ENCODE results near the gene SH3D21.

SH3D21 gene

DNA sequence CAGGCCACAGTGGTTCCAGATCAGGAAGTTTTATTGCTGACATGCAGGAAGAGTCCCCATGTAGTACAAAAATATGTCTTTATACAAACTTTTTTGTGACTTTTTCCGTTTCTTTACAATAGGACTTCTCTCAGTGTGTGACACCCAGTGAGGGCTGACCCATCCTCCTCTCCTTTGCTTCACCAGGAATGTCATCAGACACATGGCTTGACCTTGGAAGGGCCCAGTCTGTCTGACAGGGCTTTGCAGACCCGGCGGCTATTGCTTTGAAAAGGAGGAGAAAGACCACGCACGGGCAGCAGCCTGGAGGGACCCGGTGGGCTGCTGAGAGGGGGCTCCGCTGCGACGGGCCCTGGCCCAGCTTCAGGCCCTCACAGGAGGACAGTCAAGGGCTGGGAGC lies 33.4 kb downstream of the SH3D21 start:
- peaks cover 7% of the 10 kb centered on the region for H3K4me1 Mint-ChIP-seq
- no peak overlapping the region for H3K27ac Mint-ChIP-seq
- no peak overlapping the region for H3K4me3 Mint-ChIP-seq
- peaks cover 36% of the 10 kb centered on the region for H3K36me3 Mint-ChIP-seq
- H3K27me3 Mint-ChIP-seq: no peaks in the 10 kb centered on the region
- no peak for ATAC-seq
- no peaks in the 10 kb centered on the region for H3K9me3 Mint-ChIP-seq

DNA sequence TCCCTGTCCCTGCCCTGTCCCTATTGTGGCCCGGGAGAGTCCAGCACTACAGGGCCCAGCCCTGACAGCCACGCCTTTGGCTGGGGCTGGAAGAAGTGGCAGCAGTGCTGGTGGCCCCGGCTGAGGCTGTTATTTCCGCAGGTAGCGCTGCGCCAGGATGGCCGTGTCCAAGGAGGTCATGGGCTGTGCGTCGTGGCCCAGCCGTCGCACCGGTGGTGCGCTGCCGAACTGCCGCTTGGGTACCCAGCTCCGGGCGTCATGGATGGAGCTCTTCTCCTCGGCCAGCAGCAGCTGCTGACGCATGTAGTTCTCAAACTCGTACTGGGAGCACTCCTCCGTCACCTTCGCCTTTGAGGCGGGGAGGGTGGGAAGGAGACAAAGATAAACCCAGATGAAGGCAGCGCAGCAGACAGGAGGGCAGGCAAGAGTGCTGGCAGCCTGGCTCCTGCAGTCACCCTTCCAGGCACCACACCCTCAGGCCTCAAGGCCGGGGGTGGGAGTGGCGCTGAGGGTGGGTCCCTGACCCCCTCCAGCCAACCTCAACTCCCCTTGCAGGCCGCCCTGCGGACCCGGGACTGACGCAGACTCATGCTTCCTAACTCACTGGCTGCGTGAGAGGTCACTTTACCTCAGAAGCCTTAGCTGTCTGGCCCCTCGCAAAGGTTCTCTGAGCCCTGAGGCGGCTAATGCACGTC lies 35.6 kb downstream of the SH3D21 start:
- ATAC-seq: no peak
- Mint-ChIP-seq H3K4me3 (no peak overlapping the region), H3K27me3 (no peaks in the 10 kb centered on the region), H3K9me3 (no peaks in the 10 kb centered on the region), H3K36me3 (peaks cover 49% of the 10 kb centered on the region), H3K27ac (no peak overlapping the region), H3K4me1 (peaks cover 7% of the 10 kb centered on the region)

DNA sequence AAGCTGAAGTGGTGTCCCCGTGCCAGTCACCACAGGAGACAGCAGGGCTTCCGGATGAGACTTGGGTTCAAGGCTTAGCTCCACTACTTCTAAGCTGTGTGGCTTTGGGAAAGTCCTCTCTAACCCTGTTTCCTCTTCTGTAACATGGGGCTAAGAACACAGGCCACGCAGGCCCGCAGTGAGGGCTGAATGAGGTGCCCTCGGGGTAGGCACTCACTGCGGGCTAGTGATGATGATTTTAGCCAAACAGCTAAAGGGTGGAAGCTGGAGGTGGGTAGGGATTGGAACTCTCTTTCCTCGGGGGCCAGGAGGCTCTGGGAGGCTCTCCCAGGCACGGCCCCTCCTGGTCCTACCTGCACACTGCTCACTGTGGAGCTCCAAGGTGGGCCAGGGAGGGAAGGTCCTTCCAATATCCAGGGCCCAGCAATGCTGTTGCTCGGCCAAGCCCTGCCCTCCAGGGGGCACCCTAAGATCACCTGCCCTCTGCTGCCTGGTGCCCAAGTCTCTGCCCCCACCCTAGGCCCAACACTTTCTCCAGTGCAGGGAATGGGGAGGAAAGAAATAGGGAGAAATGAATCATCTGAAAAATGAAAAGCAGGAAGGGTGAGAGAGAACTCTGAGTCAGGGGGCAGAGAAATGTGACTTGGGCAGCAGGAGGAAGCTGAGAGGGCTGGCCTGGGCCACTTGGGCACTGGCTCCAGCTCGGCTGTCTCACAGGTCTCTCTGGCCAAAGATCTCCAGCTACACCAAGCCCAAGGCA lies 36.4 kb downstream of the SH3D21 start:
- H3K4me3 Mint-ChIP-seq: no peak overlapping the region

DNA sequence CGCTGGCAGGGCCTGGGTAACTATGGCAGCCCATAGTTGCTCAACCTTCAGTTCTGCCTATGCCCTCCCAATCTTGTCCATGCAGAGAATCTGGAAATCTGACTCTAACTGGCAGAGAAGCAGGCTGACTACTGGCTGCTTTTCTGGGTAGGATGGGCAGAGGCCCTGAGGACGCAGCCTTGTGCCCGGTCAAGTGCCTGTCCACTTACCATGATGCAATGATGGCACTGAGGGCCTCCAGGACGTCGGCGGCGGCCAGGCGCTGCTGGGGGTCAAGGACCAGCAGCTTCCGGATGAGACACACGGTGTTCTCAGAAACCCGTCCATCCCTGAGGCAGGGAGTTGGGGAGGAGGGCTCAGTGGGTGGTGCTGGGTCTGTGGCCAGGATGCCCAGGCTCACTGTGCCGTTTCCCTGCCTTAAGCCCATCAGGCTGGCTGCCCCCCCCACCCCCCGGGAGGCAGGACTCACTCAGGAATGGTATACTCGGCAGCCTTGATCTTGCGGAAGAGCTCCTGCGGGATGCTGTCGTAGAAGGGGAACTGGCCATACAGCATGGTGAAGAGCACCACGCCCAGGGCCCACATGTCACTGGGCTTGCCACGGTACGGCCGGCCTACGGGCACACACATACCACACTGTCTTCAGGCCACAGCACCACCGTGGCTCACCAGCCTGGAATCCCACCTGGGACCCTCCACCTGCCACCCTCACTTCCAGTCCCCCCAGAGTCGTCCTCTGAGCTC lies 37.7 kb downstream of the SH3D21 start:
- H3K27ac Mint-ChIP-seq: no peak overlapping the region
- H3K4me1 Mint-ChIP-seq: peaks cover 13% of the 10 kb centered on the region
- no peak overlapping the region for H3K4me3 Mint-ChIP-seq
- no peaks in the 10 kb centered on the region for H3K27me3 Mint-ChIP-seq
- ATAC-seq: no peak
- peaks cover 68% of the 10 kb centered on the region for H3K36me3 Mint-ChIP-seq
- H3K9me3 Mint-ChIP-seq: no peaks in the 10 kb centered on the region

More for the DNA sequence above, 36.4 kb downstream of the SH3D21 start:
- Mint-ChIP-seq H3K9me3 (no peaks in the 10 kb centered on the region), H3K27me3 (no peaks in the 10 kb centered on the region), H3K27ac (no peak overlapping the region), H3K36me3 (peaks cover 56% of the 10 kb centered on the region), H3K4me1 (peaks cover 7% of the 10 kb centered on the region)
- ATAC-seq: peak; percentile 71

DNA sequence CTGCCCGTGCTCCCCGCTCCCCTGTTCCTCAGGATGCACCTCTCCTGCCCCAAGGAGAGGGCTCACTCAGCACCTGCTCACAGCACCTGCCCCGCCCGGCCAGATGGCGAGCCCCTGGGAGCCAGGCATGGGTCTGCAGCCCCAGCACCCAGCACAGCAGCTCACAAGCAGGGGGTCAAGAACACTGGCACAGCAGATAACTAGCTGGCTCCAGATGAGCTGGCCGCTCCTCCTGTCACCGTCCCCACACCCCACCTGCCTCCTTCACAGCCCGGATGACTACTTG lies 38.2 kb downstream of the SH3D21 start:
- no peaks in the 10 kb centered on the region for H3K27me3 Mint-ChIP-seq
- no peaks in the 10 kb centered on the region for H3K9me3 Mint-ChIP-seq
- H3K27ac Mint-ChIP-seq: no peak overlapping the region
- no peak overlapping the region for H3K4me3 Mint-ChIP-seq
- H3K36me3 Mint-ChIP-seq: peaks cover 63% of the 10 kb centered on the region
- peaks cover 13% of the 10 kb centered on the region for H3K4me1 Mint-ChIP-seq
- ATAC-seq: no peak

DNA sequence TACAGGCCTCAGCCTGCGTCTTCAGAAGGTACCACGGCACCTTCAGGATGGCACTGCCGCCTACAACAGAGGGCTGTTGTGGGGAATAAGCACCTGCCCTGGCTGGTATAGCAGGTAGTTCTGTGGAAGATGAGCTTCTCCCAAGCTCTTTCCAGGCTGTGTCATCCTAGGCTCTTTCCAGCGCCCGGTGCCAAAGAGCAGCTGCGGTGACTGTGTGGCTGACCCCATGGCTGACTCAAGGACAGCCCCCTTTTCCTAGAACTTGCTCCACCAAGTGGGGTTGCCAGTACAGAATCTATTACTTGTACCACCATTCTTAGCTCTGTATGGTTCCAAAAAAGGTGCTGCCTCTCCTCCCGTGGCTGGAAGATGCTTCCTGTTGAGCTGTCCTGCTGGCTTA lies 39.2 kb downstream of the SH3D21 start:
- Mint-ChIP-seq H3K27me3 (no peaks in the 10 kb centered on the region), H3K4me3 (no peak overlapping the region), H3K36me3 (peaks cover 60% of the 10 kb centered on the region), H3K9me3 (no peaks in the 10 kb centered on the region), H3K27ac (no peak overlapping the region), H3K4me1 (peaks cover 16% of the 10 kb centered on the region)
- no peak for ATAC-seq

DNA sequence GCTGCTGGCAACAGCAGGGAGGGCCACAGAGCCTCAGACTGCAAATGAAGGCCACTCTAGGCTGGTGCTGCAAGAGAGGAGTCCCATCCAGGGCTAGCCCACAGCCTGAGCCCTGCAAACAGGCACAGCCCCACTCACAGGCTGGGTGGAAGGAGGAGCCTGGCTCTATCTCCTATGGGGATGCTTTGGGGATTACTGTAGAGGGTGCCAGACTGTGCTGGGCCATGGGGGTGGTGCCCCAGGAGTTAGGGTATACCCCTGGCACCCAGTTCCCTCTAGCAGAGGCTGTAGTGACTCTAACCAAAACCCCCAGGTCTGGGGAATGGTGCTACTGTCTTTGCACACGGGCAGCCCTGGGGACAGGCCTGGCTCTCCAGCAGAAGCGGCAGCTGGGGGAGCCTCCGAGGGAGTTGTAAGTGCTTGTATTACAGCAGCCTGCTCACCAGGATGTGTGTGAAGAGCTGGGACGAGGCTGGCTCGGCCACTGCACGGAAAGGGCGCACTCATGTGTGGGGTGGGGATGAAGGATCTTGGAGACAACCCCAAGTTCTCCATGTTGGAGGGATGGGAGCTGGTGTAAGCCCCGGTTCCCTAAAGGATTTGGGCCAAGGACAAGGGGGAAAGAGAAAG lies 40.7 kb downstream of the SH3D21 start:
- Mint-ChIP-seq H3K27ac (no peak overlapping the region), H3K36me3 (peaks cover 60% of the 10 kb centered on the region), H3K4me1 (peaks cover 20% of the 10 kb centered on the region), H3K9me3 (no peaks in the 10 kb centered on the region), H3K27me3 (no peaks in the 10 kb centered on the region), H3K4me3 (no peak overlapping the region)
- no peak for ATAC-seq

DNA sequence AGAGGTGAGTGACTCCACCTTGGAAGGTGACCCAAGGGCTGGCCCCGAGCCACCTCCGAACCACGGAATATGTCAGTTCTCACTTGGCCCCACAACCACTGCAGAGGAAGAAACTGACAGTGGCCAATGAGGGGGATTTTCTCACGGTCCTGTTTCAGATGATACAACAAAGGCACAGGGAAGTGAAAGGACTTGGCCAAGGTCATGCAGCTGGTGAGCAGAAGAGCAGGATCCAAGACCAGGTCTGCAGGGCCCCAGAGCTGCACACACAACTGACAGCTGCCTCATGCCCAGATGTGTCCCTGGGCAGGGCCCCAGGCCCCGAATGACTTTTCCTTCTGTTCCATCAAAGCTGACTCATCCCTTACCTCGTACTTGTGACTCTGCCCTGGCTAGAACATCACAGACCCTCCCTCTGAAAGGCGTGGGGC lies 43.1 kb downstream of the SH3D21 start:
- Mint-ChIP-seq H3K27me3 (no peaks in the 10 kb centered on the region), H3K4me1 (peaks cover 20% of the 10 kb centered on the region), H3K9me3 (no peaks in the 10 kb centered on the region), H3K27ac (no peak overlapping the region), H3K36me3 (peaks cover 68% of the 10 kb centered on the region), H3K4me3 (no peak overlapping the region)
- ATAC-seq: peak; percentile 92

DNA sequence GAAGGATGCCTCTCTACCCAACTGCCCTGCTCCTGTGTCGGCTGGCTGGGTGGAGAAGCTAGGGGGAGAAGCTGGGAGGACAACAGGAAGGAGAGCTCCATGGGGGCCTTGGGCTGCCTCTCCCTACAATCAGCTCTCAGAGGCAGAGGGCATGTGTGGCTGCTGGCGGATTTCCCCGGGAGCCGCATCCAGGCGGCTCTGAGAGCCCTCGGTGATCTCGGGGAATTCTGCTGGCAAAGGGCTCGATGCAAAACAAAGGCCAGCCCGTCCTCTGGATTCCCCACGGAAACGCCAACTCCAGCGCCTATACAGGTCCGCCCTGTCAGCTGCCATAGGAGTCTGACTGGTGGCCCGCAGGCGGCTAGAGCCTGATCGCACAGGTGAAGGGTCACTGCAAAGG lies 43.7 kb downstream of the SH3D21 start:
- Mint-ChIP-seq H3K27me3 (no peaks in the 10 kb centered on the region), H3K36me3 (peaks cover 68% of the 10 kb centered on the region), H3K4me1 (peaks cover 20% of the 10 kb centered on the region), H3K27ac (no peak overlapping the region), H3K4me3 (no peak overlapping the region), H3K9me3 (no peaks in the 10 kb centered on the region)
- ATAC-seq: no peak

DNA sequence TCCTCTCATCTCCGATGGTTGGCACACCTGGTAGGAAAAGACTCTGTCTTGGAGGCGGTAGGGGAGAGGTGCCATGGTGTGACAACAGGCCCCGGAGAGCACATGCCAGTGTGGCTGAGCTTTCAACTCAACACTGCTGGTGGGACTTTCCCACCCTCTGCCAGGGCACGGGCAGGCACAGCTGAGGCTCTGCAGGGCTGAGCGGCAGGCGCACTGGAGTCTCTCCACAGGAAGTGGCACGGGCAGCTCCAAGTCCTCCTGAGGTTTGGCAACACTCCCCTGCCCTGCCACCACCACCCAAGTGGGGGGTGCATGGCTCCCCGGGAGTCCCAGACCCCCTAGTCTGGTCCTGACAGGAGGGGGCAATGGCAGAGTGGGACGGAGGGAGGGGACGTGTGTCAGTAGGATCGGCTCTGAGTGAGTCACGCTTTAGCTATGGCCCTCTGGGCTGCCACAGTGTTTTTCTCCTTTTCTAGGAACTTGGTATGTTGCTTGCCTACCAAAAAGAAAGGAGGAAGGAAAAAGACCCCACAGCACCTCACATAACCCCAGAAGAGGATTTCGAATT lies 44.6 kb downstream of the SH3D21 start:
- ATAC-seq: peak; percentile 54
- Mint-ChIP-seq H3K27me3 (no peaks in the 10 kb centered on the region), H3K4me3 (no peak overlapping the region), H3K9me3 (no peaks in the 10 kb centered on the region), H3K4me1 (peaks cover 20% of the 10 kb centered on the region), H3K27ac (peak overlapping the region; percentile 27), H3K36me3 (peaks cover 68% of the 10 kb centered on the region)

DNA sequence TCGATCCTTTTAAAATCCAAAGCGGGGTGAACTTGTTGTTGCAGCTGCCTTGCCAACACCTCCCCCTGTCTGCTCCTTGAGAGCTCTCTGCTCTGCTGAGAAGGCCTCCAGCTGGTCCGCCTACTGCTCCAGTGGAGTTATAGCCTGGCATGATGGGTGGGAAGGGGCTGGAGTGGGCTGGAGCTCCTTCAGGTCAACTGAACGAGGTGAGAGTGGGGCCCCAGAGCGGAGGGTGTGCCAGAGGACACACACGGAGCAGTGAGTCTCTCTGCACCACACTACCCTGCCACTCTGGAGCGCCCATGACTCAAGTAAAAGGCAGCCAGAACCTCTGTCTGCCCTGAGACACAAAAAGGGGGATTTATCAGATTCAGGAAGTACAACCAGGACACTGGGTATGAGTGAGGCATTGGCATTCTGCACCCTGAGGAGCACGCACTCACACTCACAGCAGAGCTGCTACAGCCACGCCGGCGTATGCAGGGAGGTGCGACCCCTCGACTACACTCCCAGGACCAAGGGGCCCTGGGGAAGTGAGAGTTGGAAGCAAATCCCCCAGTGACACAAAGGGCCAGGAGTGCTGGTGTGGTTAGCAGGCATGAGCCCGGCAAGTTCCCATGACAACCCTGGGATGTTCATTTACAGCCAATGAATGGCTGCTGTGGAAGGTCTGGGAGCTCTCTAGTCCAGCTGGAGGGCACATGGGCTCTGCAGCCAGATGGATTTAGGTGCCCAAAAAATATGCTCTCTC lies 45.2 kb downstream of the SH3D21 start:
- Mint-ChIP-seq H3K4me3 (no peak overlapping the region), H3K9me3 (no peaks in the 10 kb centered on the region), H3K4me1 (peaks cover 20% of the 10 kb centered on the region), H3K27ac (peak overlapping the region; percentile 27), H3K27me3 (no peaks in the 10 kb centered on the region), H3K36me3 (peaks cover 71% of the 10 kb centered on the region)
- ATAC-seq: no peak

DNA sequence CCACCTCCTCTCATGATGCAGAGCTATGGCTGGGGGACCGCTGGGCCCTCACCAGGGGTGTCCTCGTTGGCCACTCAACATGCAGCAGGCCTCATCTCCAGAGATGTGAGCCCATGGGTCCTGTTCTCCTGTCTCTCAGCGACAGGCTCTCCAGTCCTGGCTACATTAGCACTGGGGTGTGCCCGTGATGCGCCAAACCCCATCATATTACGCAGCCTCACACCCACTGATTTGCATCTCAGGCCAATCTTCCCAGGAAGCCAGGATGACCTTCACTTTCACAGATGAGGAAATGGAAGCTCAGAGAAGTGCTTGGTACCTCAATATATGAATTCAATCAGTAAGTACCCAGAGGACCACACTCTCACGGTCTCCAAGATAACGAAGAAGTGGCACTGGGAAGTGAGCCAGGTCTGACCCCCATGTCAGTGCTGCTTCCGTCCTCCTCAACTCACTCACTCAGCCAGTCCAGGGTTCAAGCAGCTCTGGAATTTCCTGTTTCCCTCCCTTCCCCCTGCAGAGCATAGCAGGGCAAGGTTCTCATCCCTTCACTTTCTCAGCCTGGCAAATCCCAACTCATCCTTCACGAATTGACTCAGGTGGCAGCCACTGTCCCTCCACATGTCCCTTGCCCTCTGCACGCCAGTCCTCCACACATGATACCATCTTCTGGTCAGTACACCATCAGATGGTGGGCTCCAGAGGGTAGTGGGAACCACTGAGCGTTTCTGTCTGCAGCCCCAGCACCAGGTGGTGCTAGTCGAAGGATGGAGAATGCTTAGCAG lies 46.1 kb downstream of the SH3D21 start:
- Mint-ChIP-seq H3K4me1 (peaks cover 20% of the 10 kb centered on the region), H3K27me3 (no peaks in the 10 kb centered on the region), H3K4me3 (no peak overlapping the region), H3K9me3 (no peaks in the 10 kb centered on the region), H3K27ac (no peak overlapping the region), H3K36me3 (peaks cover 71% of the 10 kb centered on the region)
- ATAC-seq: no peak

DNA sequence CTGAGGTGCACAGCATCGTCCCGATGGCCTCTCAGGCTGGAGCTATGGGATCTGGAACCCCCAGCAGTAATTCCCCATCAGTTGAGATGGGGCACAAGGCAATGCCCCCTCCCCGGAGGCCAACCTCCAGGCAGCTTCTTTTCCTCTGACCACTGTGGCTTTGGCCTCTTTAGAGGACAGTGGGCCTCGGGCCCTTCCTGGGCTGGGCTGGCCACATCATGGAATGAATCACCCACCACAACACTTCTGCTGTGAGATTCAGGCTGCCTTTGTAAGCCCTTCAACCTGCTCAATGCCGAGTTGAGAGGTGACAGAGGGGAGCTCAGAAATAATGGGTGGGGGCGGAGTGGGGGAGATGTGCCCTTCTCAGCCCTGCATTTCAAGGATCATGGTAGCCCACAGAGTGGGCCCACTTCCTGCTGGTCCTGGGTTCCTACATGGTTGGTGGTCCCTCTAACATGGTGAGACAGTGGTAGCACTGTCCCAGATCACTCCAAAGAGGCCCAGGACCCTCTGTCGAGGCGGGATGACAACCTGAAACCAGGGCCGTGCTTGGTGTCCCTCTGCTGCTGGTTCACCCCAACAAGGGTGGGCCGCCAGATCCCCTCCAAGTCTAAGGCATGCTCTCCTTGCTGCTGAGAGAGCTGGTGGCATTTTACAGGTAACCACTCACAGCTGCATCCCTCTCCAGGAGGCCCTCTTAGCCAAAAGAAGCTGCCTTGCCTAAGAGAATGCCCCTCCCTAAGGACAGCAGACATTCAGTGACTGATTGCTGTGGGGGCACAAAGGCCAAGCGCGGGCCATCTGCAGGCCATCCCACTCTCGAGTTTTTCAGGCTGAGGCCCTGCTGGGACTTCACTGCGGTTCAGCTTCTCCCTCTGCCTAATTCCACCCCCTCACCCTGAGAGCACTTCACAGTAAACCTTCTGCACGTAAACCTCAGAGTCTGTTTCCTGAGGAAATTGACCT lies 47.0 kb downstream of the SH3D21 start:
- Mint-ChIP-seq H3K4me1 (peaks cover 19% of the 10 kb centered on the region), H3K9me3 (no peaks in the 10 kb centered on the region), H3K36me3 (peaks cover 69% of the 10 kb centered on the region), H3K27me3 (no peaks in the 10 kb centered on the region), H3K27ac (no peak overlapping the region), H3K4me3 (no peak overlapping the region)
- ATAC-seq: no peak

Measured in stimulated activated memory B cell treated with anti-CD40 and anti-IgM and Interleukin-4, amounts not matched to agents 10 μg/mL and 1 μg/mL and 100 μg/mL, for 72 hours (primary cell).